LNCaP clone FGC (cell line): ENCODE data around the gene WASL.

Source experiments
- DNase-seq: peaks from one replicate; pipeline ENCODE4 v3.0.0-alpha.2; 2011; ENCODE audit warnings: low read depth
- H3K4me3 ChIP-seq: 2 replicates; pipeline ENCODE4 v1.5.1; 2011; ENCODE audit warnings: mild to moderate bottlenecking, low read depth, low read length, control low read depth
- CTCF ChIP-seq: IDR thresholded peaks from 2 replicates; pipeline ENCODE4 v1.5.1; 2012; ENCODE audit warnings: mild to moderate bottlenecking; ENCODE audit not compliant: control insufficient read depth, insufficient read depth; ENCODE audit errors: extremely low read depth

Gene WASL

GRCh38 chr7:123673752-123674398 lies 74.9 kb downstream of the WASL start:
- H3K4me3 ChIP-seq: no peak overlapping the region
- no peak for DNase-seq
- TF ChIP-seq CTCF: no peak

- TF ChIP-seq CTCF: no peak
- DNase-seq: no peak
- H3K4me3 ChIP-seq: no peak overlapping the region
Observed at GRCh38 chr7:123673137-123673732, 75.6 kb downstream of the WASL start.

- no peak for DNase-seq
- TF ChIP-seq CTCF: no peak
- H3K4me3 ChIP-seq: no peak overlapping the region
Observed at GRCh38 chr7:123669485-123669884, 79.3 kb downstream of the WASL start.

GRCh38 chr7:123666492-123666891 lies 82.3 kb downstream of the WASL start:
- no peak for TF ChIP-seq CTCF
- no peak for DNase-seq
- no peak overlapping the region for H3K4me3 ChIP-seq

GRCh38 chr7:123665896-123666295 lies 82.9 kb downstream of the WASL start:
- TF ChIP-seq CTCF: no peak
- H3K4me3 ChIP-seq: no peak overlapping the region
- DNase-seq: no peak

GRCh38 chr7:123665157-123665556 lies 83.6 kb downstream of the WASL start:
- H3K4me3 ChIP-seq: no peak overlapping the region
- DNase-seq: peak; percentile 48
- no peak for TF ChIP-seq CTCF

- H3K4me3 ChIP-seq: no peak overlapping the region
- no peak for DNase-seq
- no peak for TF ChIP-seq CTCF
Observed at GRCh38 chr7:123663200-123663599, 85.6 kb downstream of the WASL start.
